ENCODE data around the gene BBS2.

GRCh38 chr16:56510544-56510943 is 9.3 kb downstream of the BBS2 start:
- no peak for TF ChIP-seq ZNF44 (CRISPR knock-in tag; IDR thresholded peaks at IDR 0.05)
- TF ChIP-seq NFYB (CRISPR knock-in tag; IDR thresholded peaks at IDR 0.05), result no peak

Data from HepG2 (cell line).